Measurements from ENCODE around the gene HNRNPA2B1.

- TF ChIP-seq SMC3 (IDR thresholded peaks at IDR 0.05; ENCODE audit: low read depth, low read length), result no peak
- no peak for TF ChIP-seq GATA2 (CRISPR knock-in tag; IDR thresholded peaks at IDR 0.05)
- no peak for TF ChIP-seq RFX5 (IDR thresholded peaks at IDR 0.05; ENCODE audit: low read length)
- TF ChIP-seq CTCF (IDR thresholded peaks at IDR 0.05), result no peak
- no peak; the same call in 1 of the 2 replicates for TF ChIP-seq PBX3 (IDR thresholded peaks at IDR 0.05)
- TF ChIP-seq JUND (IDR thresholded peaks at IDR 0.05), result no peak; the same call in 1 of the 2 replicates
- no peak for TF ChIP-seq TAF1 (IDR thresholded peaks at IDR 0.05; ENCODE audit: borderline replicate concordance, low read depth, low read length)
- no peak for TF ChIP-seq YY1 (IDR thresholded peaks at IDR 0.05; ENCODE audit: low read depth)
- TF ChIP-seq EZH2phosphoT487 (IDR thresholded peaks at IDR 0.05; ENCODE audit: borderline replicate concordance, low read depth), result no peak
- no peak for TF ChIP-seq POLR2AphosphoS5 (IDR thresholded peaks at IDR 0.05; ENCODE audit: low read depth, low read length)
- no peak for TF ChIP-seq FOXJ3 (CRISPR knock-in tag; IDR thresholded peaks at IDR 0.05)
- no peak for TF ChIP-seq RAD21 (IDR thresholded peaks at IDR 0.05; ENCODE audit: low read length)
- no peak for TF ChIP-seq CHD2 (IDR thresholded peaks at IDR 0.05; ENCODE audit: low read length, partially characterized antibody)
- no peak for TF ChIP-seq REST (IDR thresholded peaks at IDR 0.05; ENCODE audit: low read depth, low read length)
Observed at GRCh38 chr7:26179826-26180497, 20.6 kb downstream of the HNRNPA2B1 start.
